Keratinocyte (primary cell): Measurements from ENCODE around the gene SLC16A4.

Experiments used
- CTCF ChIP-seq, 3 experiments: IDR thresholded peaks in 1 of 3; conservative IDR thresholded peaks in 1 of 3; optimal IDR thresholded peaks in 1 of 3; 2 replicates in 2 of 3; 3 replicates in 1 of 3; pipeline versions ENCODE3 to v1.5.1; 2011; ENCODE audit warnings: low read length in 3 of 3, mild to moderate bottlenecking in 3 of 3, moderate library complexity in 2 of 3, control low read depth in 1 of 3, inconsistent platforms in 1 of 3; ENCODE audit not compliant: insufficient read depth in 2 of 3; ENCODE audit errors: extremely low read depth in 1 of 3
- EZH2 ChIP-seq: IDR thresholded peaks from one replicate; pipeline ENCODE4 v1.6.1; 2012; ENCODE audit warnings: inconsistent platforms, mild to moderate bottlenecking, low read length, moderate library complexity

GRCh38 chr1:110345480-110345879, 45.3 kb downstream of the SLC16A4 start:
- TF ChIP-seq CTCF (optimal IDR thresholded peaks at IDR 0.05 in 1 of 3, IDR thresholded peaks at IDR 0.05 in 1 of 3, conservative IDR thresholded peaks at IDR 0.05 in 1 of 3; ENCODE audit: extremely low read depth in 1 of 3, insufficient read depth in 2 of 3, low read length in 3 of 3) = no peak
- TF ChIP-seq EZH2 = no peak
